Colonic mucosa (tissue), 4 donors: Measurements from ENCODE around the gene FLT3. TPM values are rescaled to one million over a fixed set of nuclear protein-coding genes. Genes with fewer than 3 reads are reported as not detected.

Experiments used
- DNase-seq: peaks from one replicate; pipeline ENCODE4 v3.0.0-alpha.2; 2020
- H3K27ac ChIP-seq: fragments of 200-600 bp; one replicate; pipeline ENCODE4 v1.8.0; 2021
- H3K27me3 ChIP-seq: fragments of 200-600 bp; one replicate; pipeline ENCODE4 v1.8.0; 2021
- H3K36me3 ChIP-seq: fragments of 200-600 bp; one replicate; pipeline ENCODE4 v1.8.0; 2021
- H3K4me1 ChIP-seq: fragments of 200-600 bp; one replicate; pipeline ENCODE4 v1.8.0; 2021; ENCODE audit warnings: mild to moderate bottlenecking
- H3K4me3 ChIP-seq: fragments of 200-600 bp; one replicate; pipeline ENCODE4 v1.8.0; 2021
- H3K9ac ChIP-seq, 2 donors: one replicate each; pipeline ENCODE4 v1.7.0; 2013; ENCODE audit warnings: control low read depth in 2 of 2, low read depth in 2 of 2, low read length in 2 of 2
- H3K9me3 ChIP-seq: fragments of 200-600 bp; one replicate; pipeline ENCODE4 v1.8.0; 2021
- intact Hi-C: fragments of 100-400 bp; cut with DNase I; formaldehyde crosslinking; loops from one replicate; pipeline ENCODE4 v1.14.1; 2022
- total RNA-seq, 2 donors: library from RNA; stranded (reverse); fragmentation: NEBNext Ultra II Directional in 1 of 2; extraction: Animal tissue kit (Norgen Biotek cat#: 25700) in 1 of 2; gene quantifications; one replicate each; pipeline ENCODE4 v1.2.1, GENCODE V29; 2021
- TF ChIP-seq, protein P1 (sequence below): fragments of 200-600 bp; IDR thresholded peaks from one replicate; pipeline ENCODE4 v1.8.0; 2022; ENCODE audit warnings: antibody characterized with exemption, mild to moderate bottlenecking
- donor health status: healthy.
- donor health status: DM: no; HTN: no; CAD: no.
- donor health status: DM: no; HTN: no; CAD: no.

FLT3 gene
- total RNA-seq, 2 donors from 2014 or later: 0.19 TPM; not detected in 1

DNA sequence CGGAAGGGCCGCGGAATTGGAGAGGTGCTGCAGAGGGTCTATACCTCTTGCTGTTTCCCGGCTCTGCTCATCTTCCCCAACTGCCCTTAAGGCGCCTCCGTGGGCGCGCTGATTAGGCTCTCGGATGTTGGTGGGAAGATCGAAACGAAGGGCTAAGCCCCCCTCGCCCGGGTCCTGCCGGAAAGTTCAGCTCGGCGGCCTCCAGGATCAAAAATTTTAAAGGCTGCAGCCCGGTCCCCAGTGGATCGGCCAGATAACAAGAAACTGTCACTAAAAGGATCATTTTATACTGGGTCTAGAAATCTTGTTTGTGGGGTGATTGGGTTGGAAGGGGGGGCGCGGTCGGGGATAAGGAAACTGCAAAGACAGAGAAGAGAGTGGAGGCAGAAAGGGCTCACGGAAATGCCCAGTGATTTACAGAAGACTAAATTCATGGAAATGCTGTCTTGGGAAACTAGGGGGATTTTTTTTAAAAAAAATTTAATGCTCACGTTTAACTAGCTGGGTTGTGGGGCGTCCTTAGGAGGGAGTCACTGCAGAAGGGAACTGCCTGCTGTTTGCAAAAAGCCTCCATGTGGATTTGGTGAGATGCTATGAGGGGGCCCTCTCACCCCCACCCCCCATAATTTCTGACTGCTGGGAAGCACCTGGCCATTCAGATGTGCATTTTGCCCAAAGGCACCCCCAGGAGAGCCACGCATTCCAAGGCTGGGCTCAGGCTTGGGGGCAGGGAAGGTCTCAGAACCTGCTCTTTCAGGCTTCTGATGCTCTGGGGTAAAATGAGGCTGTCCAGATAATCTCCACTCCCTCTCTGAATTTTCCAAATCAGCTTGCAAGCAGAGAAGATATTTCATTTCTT, 138.9 kb downstream of the FLT3 start:
- H3K4me3 ChIP-seq: peak overlapping the region; percentile 32
- peak overlapping the region; percentile 91 for H3K27ac ChIP-seq
- H3K36me3 ChIP-seq: no peaks in the 10 kb centered on the region
- peaks cover 19% of the 10 kb centered on the region for H3K27me3 ChIP-seq
- no peaks in the 10 kb centered on the region for H3K9me3 ChIP-seq
- TF ChIP-seq, protein P1, sequence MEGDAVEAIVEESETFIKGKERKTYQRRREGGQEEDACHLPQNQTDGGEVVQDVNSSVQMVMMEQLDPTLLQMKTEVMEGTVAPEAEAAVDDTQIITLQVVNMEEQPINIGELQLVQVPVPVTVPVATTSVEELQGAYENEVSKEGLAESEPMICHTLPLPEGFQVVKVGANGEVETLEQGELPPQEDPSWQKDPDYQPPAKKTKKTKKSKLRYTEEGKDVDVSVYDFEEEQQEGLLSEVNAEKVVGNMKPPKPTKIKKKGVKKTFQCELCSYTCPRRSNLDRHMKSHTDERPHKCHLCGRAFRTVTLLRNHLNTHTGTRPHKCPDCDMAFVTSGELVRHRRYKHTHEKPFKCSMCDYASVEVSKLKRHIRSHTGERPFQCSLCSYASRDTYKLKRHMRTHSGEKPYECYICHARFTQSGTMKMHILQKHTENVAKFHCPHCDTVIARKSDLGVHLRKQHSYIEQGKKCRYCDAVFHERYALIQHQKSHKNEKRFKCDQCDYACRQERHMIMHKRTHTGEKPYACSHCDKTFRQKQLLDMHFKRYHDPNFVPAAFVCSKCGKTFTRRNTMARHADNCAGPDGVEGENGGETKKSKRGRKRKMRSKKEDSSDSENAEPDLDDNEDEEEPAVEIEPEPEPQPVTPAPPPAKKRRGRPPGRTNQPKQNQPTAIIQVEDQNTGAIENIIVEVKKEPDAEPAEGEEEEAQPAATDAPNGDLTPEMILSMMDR: no peak
- DNase-seq: peak; percentile 37
- peaks cover 9% of the 10 kb centered on the region for H3K4me1 ChIP-seq
- H3K9ac ChIP-seq: peak overlapping the region; percentile 48 to 100
- intact Hi-C loops: no loop called here

DNA sequence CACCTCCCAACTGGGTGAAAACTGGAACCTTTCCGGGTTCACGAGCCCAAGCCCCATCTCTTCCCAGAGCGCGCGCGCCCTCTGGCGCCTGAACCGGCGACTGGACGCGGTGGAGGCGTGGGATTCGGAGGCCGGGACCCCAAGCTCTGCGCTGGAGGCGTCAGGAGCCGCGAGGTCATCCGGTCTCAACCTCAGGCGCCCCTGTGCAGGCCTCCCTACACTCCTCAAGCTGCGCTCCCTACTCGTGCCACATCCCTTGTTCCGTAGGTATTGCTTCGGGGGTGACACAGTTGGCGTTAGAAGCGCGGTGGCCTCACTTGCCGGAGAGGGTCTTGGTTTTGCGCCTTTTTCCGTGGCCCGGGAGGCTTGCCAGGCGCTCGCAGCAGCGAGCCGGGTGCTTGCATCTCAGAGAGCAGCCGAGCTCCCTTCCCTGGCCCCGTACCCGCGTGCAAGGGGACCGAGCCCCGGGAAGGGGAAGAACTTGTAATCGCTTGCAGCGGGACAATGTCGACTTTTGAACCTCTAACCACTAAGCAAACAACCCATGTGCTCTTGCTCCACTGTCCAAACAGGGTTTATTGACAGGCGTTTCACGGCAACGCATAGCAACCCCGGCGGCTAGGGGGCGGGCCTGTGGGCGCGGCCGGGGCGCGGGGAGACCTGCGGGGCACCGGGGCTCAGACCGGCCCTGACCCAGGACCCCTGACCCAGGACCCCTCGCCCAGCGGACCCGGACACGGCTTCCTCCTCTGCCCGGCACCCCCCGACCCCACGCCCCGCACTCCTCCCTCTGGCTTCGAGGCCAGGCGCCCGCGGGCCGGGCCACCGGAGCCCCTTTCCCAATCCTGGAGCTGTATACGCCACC, 139.8 kb downstream of the FLT3 start:
- peak overlapping the region; percentile 54 to 100 for H3K9ac ChIP-seq
- H3K9me3 ChIP-seq: no peaks in the 10 kb centered on the region
- TF ChIP-seq, protein P1: peak; percentile 58
- H3K27ac ChIP-seq: peak overlapping the region; percentile 91
- no peaks in the 10 kb centered on the region for H3K36me3 ChIP-seq
- H3K27me3 ChIP-seq: peaks cover 10% of the 10 kb centered on the region
- peak; percentile 91 for DNase-seq
- peak overlapping the region; percentile 32 for H3K4me3 ChIP-seq
- intact Hi-C loops: no loop called here
- peaks cover 9% of the 10 kb centered on the region for H3K4me1 ChIP-seq

DNA sequence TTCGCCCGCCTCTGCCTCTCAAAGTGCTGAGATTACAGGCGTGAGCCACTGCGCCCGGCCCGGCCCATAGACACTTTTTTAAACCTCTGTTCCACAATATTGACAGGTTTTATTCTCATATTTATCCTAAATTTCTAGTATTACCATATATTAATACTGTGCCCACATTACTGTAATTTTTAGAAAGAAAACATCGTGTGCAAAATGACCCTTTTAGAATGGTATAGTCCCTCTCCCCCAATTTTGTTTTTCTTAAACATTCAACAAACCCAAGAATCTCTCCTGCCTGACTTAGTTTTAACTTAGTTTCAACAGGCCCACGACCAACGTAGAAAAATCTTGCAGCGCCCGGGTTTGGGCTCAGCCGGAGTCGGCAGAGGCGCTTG, 140.4 kb downstream of the FLT3 start:
- Histone ChIP-seq H3K27ac (peak overlapping the region; percentile 91), H3K36me3 (no peaks in the 10 kb centered on the region), H3K9me3 (no peaks in the 10 kb centered on the region), H3K27me3 (peaks cover 8% of the 10 kb centered on the region), H3K4me1 (peaks cover 9% of the 10 kb centered on the region), H3K4me3 (peak overlapping the region; percentile 32), H3K9ac (peak overlapping the region in 1 of 2 donors; percentile 100)
- intact Hi-C loops: no loop called here
- DNase-seq: no peak
- TF ChIP-seq, protein P1: no peak

DNA sequence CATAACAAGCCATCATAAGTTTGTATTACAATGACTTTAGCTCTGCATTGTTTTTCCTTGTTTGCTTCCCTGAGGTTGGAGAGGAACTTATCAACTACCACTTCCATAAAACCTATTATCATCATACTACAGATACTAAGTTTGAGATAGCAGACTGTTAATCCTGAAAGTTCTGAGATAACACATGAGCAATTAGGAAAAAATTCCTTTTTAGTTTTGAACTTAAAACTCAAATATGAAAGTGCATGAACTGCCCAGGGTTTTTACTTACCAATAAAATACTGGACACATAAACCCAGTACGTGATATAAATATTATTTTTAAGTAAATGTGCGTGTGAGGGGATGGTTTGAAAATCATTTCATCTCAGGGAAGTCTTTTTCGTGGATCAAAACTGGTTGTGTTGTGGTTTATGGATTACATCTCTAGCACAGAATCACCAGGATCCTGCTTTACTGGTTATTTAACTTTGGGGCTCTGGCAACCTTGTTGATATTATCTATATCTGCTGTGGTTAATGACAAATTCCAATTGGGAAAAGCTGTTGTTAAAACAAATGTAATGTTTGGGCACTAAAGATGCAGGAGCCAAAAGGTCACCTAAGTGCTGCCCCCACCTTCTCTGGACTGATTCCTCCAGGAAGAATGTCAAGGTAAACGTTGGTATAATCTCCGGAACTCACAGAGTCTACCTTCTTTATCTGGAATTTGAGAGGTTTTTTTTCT, 143.6 kb downstream of the FLT3 start:
- intact Hi-C loops: no loop called here
- H3K4me1 ChIP-seq: peaks cover 6% of the 10 kb centered on the region
- peak; percentile 31 for DNase-seq
- no peaks in the 10 kb centered on the region for H3K9me3 ChIP-seq
- TF ChIP-seq, protein P1: no peak
- H3K27ac ChIP-seq: peak overlapping the region; percentile 91
- H3K9ac ChIP-seq: peak overlapping the region in 1 of 2 donors; percentile 14
- H3K27me3 ChIP-seq: peaks cover 13% of the 10 kb centered on the region
- no peaks in the 10 kb centered on the region for H3K36me3 ChIP-seq
- H3K4me3 ChIP-seq: no peak overlapping the region
